HG03025 (cell line): ENCODE data around the gene ULBP1.
"Not testable (repeated sequence)": the region's sequence is repeated elsewhere in the genome, so short reads cannot be mapped to it uniquely, and the experiment has no call there.

Experiments
- ATAC-seq: cut with Tn5 transposase; IDR thresholded peaks from one replicate; pipeline ENCODE4 v1.9.1; 2021; ENCODE audit warnings: mild to moderate bottlenecking, moderate library complexity; ENCODE audit not compliant: unreplicated experiment, low FRiP score

ULBP1 gene

GRCh38 chr6:149951096-149951495 lies 12.6 kb upstream of the ULBP1 start:
- ATAC-seq: no peak

GRCh38 chr6:149951626-149952025 lies 12.1 kb upstream of the ULBP1 start:
- ATAC-seq: no peak

GRCh38 chr6:149953390-149953789 lies 10.4 kb upstream of the ULBP1 start:
- ATAC-seq: not testable (repeated sequence)

- ATAC-seq: not testable (repeated sequence)
Observed at GRCh38 chr6:149953934-149954327, 9.8 kb upstream of the ULBP1 start.

GRCh38 chr6:149954328-149954983 lies 9.3 kb upstream of the ULBP1 start:
- not testable (repeated sequence) for ATAC-seq

GRCh38 chr6:149954984-149955653 lies 8.6 kb upstream of the ULBP1 start:
- ATAC-seq: not testable (repeated sequence)

GRCh38 chr6:149955654-149956317 lies 8.0 kb upstream of the ULBP1 start:
- not testable (repeated sequence) for ATAC-seq

GRCh38 chr6:149958124-149958523 lies 5.6 kb upstream of the ULBP1 start:
- ATAC-seq: not testable (repeated sequence)

GRCh38 chr6:149959806-149960205 lies 3.9 kb upstream of the ULBP1 start:
- ATAC-seq: not testable (repeated sequence)

- ATAC-seq: no peak
Observed at GRCh38 chr6:149960488-149960887, 3.3 kb upstream of the ULBP1 start.

GRCh38 chr6:149961728-149962425 lies 1.9 kb upstream of the ULBP1 start:
- no peak for ATAC-seq

- no peak for ATAC-seq
Observed at GRCh38 chr6:149962461-149963211, 1.1 kb upstream of the ULBP1 start.

GRCh38 chr6:149963212-149963461 lies 606 bp upstream of the ULBP1 start:
- ATAC-seq: no peak

GRCh38 chr6:149964308-149965193 lies 808 bp downstream of the ULBP1 start:
- no peak for ATAC-seq

- ATAC-seq: no peak
Observed at GRCh38 chr6:149965194-149966020, 1.7 kb downstream of the ULBP1 start.

- not testable (repeated sequence) for ATAC-seq
Observed at GRCh38 chr6:149966319-149966718, 2.6 kb downstream of the ULBP1 start.

GRCh38 chr6:149967591-149967990 lies 3.8 kb downstream of the ULBP1 start:
- no peak for ATAC-seq

GRCh38 chr6:149967999-149968398 lies 4.3 kb downstream of the ULBP1 start:
- not testable (repeated sequence) for ATAC-seq

- ATAC-seq: not testable (repeated sequence)
Observed at GRCh38 chr6:149968909-149969308, 5.2 kb downstream of the ULBP1 start.
